Fibroblast of skin of scalp (primary cell): ENCODE data around the gene ARHGAP5.

Experiments used
- DNase-seq: peaks from one replicate; pipeline ENCODE4 v3.0.0-alpha.2; 2013

ARHGAP5 gene

DNA sequence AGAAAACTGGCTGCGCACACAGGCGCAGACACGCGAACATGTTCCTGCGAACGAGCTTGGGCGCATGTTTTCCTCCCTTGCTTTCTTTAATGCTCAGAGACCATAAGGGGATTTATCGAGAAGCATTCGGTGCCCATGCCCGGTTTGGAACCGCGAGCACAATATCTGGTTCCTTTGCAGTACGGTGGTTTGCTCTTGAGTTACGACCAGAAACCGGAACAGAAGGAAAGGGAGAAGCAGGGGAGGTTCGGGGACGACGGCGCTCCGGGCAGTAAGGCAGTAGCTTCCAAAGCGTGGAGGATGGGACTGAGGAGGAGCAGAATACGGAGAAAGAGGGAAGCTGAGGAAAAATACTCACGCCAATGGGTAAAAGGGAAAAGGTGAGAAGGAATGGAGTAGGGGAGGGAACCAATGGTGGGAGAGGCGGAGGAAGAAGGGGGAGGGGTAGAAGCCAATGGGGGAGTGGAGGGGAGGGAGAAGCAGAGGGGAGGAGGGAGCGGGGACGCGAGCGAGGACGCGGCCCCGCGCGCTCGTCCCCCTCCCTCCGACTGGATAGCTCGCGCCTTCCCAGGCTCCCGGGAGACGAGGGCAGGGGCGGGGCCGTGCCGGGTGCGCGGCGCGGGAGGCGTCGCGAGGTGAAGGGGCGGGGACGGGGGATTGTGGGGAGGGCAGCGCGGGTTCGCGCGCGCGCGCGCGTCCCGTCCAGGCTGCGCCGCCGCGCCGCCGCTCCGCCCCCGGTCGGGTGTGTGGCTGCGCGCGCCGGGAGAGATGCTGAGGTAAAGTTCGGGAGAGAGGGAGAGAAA is 625 bp upstream of the ARHGAP5 start:
- DNase-seq: peak; percentile 98

DNA sequence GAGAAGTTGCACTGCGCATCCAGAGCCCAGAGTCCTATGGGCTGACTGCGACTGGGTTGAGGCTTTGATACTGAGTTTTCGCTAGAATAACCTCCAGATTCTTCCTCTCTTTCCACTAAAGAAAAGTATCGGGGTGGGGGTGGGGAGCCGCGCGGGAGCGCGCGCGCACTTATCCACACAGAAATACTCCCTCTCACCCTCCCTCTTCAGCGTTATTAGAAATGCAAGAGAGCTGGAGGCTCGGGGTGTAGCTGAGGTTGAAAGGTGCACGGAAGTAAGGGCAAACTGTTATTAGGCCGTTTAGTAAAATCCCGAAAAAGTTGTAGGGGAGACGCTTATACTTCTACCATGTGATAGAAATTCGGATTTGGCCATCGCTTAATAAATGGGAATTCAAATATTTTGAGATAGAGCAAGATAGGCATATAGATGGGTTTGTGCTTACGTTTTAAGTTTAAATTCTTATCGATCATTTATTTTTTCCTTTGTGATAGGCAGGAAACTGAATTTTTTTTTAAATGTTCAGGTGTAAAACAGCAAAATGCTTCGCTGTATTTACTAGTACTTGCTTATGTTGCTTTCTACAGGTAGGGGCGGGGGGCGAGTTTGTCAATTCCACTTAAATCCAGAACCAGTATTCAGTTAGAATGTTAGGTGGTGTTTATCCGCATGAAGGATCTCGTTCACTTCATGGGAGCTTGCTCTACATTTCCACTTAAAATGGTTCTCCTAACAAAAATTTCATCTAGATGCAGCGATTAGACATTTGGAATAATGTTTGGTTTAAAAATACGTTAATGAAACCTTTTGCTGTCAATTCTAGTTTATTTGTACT is 1.1 kb downstream of the ARHGAP5 start:
- DNase-seq: peak; percentile 35

DNA sequence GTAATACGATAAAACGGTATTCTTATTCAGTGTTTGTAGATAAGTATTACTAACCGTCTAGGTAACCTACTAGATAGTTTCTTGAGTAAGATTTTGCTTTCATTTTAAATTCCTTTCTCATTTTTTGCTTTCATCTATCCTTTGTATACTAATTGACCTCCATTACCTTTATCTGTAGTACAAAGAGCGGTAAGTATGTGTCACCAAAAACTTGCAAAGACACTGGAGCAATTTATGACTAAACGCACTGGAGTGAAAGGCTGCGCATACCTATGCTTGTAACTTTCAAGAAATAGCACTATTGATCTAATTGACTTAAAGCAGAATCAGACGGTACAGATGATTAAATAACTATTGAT is 1.7 kb downstream of the ARHGAP5 start:
- no peak for DNase-seq

DNA sequence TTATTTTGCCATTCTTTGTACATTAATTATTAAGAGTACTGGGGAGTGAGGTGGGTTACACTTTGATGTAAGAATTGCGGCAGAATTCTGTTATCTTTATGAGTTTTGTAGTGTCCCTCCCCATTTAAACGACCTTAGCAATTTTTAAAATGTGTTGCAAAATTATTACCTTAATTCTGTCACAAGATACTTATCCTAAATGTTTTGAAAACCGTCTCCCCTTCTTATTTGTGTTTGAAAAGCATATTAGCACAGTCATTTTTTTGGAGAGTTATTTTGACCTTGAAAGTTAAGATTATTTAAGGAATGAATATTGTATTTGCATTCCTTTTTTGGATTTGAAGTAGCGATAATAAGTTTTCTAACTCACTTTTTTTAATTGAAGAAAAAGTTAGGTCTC is 2.2 kb downstream of the ARHGAP5 start:
- DNase-seq: no peak

DNA sequence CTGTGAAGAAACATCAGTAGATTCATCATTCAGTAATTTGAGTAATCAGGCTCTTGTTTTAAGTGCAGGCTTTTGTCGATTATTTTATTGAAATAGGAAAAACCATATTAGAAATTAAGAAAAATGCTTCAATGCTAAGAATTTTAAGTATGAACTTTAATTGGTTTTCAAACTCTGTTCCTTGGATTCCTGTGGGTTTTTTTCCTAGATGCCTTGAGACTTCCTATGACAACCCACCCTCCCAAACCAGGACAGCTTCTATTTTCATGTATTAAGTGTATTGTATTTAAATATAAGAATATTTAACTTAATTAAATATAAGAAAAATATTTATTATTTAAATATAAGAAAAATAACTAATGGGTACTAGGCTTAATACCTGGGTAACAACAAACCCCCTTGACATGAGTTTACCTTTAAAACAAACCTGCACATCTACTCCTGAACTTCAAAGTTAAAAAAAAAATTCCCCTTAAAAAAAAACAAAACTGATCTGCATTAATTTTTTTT is 3.0 kb downstream of the ARHGAP5 start:
- DNase-seq: peak; percentile 45

DNA sequence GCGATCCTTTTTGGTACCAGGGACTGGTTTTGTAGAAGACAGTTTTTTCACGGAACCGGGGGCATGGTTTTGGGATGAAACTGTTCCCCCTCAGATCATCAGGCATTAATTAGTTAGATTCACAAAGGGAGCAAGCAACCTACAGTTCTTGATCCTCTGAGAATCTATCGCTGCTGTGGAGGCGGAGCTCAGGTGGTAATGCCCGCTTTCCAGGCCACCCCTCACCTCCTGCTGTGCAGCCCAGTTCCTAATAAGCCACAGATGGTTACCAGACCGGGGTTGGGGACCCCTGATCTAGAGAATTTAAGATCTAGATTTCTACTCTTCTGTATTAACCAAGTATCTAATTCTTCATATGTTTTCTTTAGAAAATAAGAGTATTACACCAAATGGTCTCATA is 4.8 kb downstream of the ARHGAP5 start:
- no peak for DNase-seq

DNA sequence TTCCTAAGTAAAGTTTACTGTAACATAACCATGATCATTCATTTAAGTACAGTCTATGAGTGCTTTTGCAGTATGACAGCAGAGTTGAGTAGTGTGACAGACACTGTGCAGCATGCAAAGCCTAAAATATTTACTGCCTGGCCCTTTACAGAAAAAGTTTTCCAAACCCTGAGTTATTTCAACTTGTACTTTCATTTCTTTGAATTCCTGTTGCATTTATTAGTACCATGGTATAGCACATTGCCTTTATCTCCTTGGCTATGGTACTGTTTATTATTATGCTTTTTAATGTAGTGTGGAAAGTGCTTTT is 6.2 kb downstream of the ARHGAP5 start:
- no peak for DNase-seq

DNA sequence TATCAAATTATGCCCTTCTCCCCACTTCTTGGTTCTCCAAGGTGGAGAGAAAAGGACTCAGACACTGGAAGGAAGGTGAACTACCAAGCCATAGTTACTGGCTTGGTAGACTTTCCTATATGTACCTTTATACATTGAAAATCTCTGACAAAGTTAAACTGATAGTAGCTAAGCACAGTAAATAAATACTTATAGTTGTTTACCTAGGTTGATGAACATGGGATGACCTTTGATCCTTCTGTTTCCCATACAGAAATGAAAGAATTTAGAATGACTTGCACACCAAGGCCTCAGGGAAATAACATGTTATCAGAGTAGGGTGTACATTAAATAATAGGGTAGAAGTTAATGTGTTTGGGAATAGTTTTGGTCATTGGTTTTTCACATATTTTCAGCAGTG is 6.7 kb downstream of the ARHGAP5 start:
- no peak for DNase-seq

DNA sequence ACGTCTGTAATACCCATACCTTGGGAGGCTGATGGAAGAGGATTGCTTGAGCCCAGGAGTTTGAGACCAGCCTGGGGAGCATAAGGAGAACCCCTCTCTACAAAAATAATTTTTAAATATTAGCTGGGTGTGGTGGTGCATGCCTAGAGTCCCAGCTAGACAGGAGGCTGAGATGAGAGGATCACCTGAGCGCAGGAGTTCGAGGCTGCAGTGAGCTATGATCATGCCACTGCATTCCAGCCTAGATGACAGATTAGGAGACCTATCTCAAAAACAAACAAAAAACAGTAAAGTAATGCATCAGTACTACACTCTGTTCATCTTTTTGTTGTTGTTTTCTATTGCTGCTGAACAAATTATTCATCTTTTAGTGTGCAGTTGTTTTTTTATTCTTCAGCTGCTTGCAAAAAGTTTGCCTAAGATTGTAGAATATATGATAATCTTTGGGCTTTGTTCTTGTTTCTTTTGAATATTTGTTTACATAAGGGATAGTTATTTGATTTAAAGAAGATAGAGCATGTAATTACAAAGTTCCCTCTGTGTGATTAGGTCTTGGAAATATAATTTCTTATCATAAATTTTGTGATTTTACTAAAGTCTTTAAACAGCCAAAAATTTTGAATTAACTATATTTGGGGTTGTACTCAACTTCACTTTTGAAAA is 8.2 kb downstream of the ARHGAP5 start:
- no peak for DNase-seq

DNA sequence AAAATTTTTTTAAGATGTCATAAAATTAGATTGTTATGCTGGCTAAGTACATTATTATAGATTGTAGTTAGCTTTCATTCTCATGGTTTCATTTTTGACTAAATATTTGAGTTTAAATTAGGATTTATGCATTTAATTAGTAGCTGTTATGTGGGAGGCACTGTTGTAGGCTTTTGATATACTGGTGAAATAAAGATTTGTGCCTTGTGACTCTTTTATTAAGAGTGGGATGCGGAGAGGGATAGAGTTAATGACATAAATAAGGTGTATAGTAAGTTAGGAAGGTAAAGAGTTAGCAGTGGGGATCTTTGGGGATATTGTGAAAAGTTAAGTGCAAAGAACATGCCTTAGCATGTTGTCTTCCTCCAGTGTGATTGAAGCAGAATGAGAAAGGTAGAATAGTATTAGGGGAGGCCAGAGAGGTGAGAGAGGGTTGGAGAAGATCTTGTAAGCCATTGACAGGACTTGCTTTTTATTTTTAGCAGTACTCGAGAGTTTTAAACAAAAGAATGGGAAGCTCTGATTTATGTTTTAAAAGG is 8.8 kb downstream of the ARHGAP5 start:
- DNase-seq: no peak

DNA sequence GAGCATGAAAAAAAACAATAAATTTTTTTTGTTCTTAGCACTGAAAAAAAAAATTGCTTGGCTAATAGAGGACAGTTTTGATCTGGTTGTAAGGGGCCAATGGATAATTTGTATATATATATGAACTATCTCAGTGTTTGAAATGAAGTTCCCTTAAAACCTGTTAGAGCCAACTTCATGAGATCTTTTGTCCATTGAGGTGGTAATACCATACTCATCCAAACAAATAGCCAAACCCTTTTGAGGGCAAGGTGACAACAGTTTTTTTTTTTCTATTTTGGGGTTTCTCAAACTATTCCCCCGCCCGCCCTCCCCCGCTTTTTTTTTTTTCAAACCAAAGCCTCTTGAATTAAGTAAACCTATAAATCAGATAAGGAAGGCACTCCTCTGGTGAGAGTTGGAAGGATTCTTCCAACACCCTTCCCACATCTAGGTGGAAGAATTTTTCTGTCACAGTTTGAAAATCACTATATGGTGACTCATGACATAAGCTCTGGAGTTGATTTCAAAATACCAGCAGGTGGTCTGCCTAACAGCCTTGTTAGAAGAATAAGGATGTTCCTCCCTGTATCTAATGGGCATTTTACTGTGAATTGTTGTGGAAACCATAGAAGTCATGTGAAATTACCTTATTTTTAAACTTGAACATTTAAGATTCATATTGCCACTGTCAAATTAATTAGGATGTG is 10.2 kb downstream of the ARHGAP5 start:
- peak; percentile 85 for DNase-seq

DNA sequence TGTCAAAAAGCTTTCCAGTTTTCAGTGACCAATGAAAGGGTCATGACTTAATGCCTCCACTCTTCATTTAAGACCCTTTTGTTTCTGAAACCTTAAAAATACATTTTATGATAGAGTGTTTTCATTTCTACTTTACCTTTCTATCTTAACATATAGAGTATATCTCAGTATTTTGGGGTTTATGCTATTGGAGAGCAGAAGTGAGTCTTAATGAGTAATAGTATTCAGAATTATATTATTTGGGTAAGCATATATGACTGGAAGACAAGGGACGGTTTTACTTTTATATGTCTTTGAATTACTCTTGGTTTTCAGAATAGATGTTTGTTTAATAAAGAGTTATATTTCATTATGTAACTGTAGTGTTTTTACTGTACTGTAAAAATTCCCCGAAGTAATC is 10.8 kb downstream of the ARHGAP5 start:
- DNase-seq: no peak

DNA sequence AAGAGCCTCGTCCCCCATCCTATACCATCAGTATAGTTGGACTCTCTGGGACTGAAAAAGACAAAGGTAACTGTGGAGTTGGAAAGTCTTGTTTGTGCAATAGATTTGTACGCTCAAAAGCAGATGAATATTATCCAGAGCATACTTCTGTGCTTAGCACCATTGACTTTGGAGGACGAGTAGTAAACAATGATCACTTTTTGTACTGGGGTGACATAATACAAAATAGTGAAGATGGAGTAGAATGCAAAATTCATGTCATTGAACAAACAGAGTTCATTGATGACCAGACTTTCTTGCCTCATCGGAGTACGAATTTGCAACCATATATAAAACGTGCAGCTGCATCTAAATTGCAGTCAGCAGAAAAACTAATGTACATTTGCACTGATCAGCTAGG is 13.6 kb downstream of the ARHGAP5 start:
- no peak for DNase-seq

DNA sequence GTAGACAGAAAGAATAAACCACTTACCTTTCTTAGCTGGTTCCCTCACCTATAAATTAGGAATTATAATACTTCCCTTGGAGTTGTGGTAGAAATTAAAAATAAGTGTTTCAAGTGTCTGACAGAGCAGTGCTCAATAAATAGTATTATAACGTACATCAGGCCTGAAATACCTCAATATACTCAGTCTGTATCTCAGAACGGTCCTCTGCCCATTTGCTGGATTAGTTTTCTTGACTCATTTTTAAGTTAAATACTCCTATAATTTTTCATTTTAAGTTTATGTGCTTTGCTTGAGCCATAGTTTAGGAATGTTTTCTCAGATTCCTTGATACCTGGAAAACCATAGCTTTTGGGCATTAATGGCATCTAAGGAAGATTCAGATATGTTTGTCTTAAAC is 22.4 kb downstream of the ARHGAP5 start:
- no peak for DNase-seq

DNA sequence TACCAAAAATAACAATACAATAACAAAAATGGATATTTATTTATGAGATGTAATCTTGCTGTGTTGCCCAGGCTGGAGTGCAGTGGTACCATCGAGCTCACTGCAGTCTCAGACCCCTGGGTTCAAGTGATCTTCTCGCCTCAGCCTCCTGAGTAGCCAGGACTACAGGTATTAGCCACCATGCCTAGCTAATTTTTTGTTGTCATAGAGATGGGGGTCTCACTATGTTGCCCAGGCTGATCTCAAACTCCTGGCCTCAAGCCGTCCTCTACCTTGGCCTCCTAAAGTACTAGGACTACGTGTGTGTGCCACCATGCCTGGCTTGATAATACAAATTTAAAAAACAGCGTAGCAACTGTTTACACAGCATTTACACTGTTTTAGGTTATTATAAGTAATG is 23.1 kb downstream of the ARHGAP5 start:
- DNase-seq: no peak

DNA sequence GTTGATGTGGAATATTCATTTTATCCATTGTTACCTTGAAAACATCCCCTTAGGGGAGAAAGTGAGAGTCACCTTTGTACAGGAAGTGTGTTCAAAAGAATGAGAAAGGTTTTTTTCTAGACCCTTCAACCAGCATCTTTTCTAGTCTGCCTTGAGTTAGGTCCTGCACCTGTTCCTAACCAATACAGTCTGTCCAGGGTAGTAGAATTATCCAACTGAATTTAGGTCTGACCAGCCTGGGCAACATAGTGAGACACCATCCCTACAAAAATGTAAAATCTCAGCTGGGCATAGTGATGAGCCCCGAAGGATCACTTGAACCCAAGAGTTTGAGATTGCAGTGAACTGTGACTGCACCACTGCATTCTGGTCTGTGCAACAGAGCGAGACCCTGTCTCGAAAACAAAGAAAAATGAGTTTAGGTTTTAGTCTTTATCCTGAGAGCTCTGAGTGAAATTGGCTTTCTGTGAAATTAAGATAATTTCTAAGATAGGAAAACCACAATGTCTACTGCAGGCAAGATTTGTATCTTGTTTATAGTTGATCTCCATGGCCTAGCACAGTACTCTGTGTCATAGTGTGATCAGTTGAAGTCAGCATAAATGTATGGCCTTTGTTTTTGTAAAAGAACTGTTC is 25.2 kb downstream of the ARHGAP5 start:
- no peak for DNase-seq

DNA sequence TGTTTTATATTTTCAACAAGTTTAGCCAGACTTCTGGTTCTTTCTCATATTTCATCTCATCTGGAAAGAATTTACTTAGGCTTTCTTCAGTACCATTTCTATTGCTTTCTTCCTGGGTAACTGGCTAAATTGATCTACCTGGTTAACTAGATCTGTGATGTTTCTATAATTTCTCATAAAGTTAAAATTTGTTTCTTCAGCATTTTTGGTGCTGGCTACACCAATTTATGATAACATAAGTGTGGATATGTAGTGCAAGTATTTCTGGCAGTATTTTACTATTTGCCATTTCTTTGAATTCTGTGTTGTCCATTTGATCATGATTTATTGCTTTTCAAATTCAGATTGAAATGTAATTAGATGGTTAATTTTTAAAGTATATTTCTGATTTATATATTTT is 25.9 kb downstream of the ARHGAP5 start:
- DNase-seq: no peak

DNA sequence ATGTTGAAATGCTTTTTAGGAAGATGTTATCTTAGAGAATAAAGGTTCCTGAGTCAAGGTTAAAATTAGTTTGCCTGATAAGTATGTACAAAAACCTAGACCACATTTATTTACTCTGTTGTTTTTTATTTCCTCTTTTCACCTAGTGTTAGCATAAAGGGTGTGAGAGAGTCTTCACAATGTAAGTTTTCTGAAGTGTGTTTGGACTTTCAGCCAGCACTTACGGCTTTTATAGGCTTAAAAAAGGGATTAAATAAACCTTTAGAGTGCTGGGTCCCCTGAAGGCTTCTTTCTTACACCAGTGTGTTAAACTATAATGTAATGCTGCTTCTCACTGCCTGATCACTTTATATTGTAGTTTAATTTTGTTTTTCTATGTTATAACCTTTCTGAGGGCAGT is 27.2 kb downstream of the ARHGAP5 start:
- DNase-seq: no peak

DNA sequence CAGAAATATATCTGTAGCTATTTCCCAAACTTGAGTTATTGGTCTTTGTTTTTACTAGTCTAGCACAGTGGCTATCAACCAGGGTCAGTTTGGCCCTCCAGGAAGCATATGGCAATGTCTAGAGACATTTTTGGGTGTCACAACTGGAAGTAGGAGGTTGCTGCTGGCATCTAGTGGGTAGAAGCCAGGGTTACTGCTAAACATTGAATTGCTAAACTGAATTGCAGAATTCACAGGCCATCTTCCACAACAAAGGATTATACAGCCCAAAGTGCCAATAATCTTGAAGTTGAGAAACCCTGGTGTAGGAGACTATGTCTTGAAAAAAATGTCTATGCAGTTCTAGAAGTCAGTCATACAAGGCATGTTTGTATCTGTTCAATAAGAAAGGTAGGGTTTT is 27.7 kb downstream of the ARHGAP5 start:
- no peak for DNase-seq

DNA sequence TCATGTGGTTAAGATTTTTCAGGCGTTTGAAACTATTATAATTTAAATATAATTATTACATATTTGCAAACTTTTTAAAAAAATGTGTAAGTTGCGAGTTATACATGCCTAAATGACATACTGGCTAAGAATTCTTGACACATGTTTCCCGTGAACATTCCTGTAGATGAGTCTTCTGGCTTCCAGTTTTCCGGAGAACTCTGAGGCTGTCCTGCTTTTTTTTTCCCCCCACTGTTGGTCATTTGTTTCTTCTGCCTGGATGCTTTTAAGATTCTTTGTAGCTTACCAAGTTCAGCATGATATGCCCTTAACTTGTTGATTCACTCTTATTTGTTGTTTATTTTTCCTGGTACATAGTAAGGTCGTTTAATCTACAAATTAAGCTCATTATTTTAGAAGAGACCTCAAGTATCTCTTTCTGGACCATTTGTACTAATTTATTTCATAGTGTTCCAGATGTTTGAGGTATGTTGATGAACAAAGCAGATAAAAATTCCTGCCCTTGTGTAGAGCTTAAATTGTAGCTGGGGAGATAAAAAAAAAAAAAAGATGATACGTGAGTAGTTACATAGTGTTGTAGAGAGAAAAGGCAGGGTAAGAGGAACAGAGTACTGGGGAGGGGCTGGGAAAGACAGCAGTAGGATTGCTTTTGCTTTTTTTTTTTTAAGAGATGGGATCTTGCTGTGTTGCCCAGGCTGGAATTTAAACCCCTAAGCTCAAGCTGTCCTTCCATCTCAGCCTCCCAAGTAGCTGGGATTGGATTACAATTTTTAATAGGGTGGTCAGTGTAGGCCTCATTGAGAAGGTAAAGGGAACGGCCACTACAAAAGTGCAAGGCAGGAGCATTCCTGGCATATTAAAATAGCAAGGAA is 32.8 kb downstream of the ARHGAP5 start:
- peak; percentile 92 for DNase-seq

DNA sequence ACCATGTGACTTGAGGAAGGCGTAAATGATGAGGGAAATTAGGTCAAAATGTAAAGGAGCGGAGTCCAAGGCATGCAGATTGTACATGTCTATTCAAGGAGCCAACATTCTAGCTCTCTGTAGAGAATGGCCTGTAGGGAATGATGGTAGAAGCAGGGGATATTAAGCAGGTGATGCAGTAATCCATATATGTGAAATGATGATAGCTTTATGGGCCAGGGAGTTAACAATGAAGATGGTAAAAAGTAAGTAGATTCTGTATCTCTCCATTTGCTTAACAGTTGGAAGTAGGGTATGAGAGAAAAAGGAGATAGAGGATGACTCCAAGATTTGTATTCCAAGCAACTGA is 33.4 kb downstream of the ARHGAP5 start:
- DNase-seq: no peak
